SK-N-SH treated with all-trans-retinoic acid at 6 μM for 48 hours (cell line): ENCODE measurements around the gene FOXJ3.

Experiments
- CREB5 ChIP-seq: fragments of 250-450 bp; sonication (Bioruptor Pico); IDR thresholded peaks from 2 replicates; pipeline ENCODE4 v1.5.1; 2020; ENCODE audit warnings: low read depth, mild to moderate bottlenecking, moderate library complexity
- GLIS3 ChIP-seq: fragments of 250-450 bp; sonication (Bioruptor Pico); IDR thresholded peaks from 2 replicates; pipeline ENCODE4 v1.5.0; 2020; ENCODE audit warnings: mild to moderate bottlenecking, moderate library complexity
- ISL1 ChIP-seq: fragments of 250-450 bp; sonication (Bioruptor Pico); IDR thresholded peaks from 2 replicates; pipeline ENCODE4 v2.1.2; 2022; ENCODE audit warnings: mild to moderate bottlenecking, moderate library complexity
- PPARA ChIP-seq: fragments of 250-450 bp; sonication (Bioruptor Pico); IDR thresholded peaks from 2 replicates; pipeline ENCODE4 v1.5.0; 2020; ENCODE audit warnings: mild to moderate bottlenecking, borderline replicate concordance
- ZNF565 ChIP-seq: fragments of 450-650 bp; formaldehyde crosslinking; conservative IDR thresholded peaks from 2 replicates; pipeline ENCODE4 v1.5.0; 2020; ENCODE audit warnings: low read depth, mild to moderate bottlenecking, moderate library complexity
- ZNF8 ChIP-seq: fragments of 450-650 bp; formaldehyde crosslinking; IDR thresholded peaks from 2 replicates; pipeline ENCODE4 v1.5.0; 2020; ENCODE audit warnings: mild to moderate bottlenecking, moderate library complexity

DNA sequence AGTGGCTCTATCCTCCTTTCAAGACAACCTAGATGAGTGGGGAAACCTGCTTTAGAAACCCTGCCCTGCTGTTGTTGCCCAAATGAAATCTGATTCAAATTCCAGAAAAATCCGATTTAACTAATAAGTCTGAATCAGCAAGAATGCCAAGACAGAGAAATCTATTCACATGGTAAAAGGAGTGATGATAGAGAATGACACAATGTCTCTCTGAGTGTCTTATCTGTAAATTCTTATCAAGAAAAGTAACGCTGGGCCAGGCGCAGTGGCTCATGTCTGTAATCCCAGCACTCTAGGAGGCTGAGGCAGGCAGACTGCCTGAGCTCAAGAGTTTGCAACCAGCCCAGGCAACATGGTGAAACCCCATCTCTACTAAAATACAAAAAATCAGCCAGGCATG lies 156.8 kb downstream of the FOXJ3 start:
- TF ChIP-seq ZNF565: no peak
- peak; percentile 79 for TF ChIP-seq CREB5 (CRISPR knock-in tag)
- TF ChIP-seq ISL1 (CRISPR knock-in tag): peak; percentile 78
- TF ChIP-seq GLIS3: no peak
- no peak for TF ChIP-seq PPARA (CRISPR knock-in tag)
- TF ChIP-seq ZNF8 (CRISPR knock-in tag): no peak
